Measurements from ENCODE around the gene CFAP73. TPM values are rescaled to one million over a fixed set of nuclear protein-coding genes. Genes with fewer than 3 reads are reported as not detected.

Gene CFAP73
- polyA plus RNA-seq, 1 donor from 2014 or later = not detected

DNA sequence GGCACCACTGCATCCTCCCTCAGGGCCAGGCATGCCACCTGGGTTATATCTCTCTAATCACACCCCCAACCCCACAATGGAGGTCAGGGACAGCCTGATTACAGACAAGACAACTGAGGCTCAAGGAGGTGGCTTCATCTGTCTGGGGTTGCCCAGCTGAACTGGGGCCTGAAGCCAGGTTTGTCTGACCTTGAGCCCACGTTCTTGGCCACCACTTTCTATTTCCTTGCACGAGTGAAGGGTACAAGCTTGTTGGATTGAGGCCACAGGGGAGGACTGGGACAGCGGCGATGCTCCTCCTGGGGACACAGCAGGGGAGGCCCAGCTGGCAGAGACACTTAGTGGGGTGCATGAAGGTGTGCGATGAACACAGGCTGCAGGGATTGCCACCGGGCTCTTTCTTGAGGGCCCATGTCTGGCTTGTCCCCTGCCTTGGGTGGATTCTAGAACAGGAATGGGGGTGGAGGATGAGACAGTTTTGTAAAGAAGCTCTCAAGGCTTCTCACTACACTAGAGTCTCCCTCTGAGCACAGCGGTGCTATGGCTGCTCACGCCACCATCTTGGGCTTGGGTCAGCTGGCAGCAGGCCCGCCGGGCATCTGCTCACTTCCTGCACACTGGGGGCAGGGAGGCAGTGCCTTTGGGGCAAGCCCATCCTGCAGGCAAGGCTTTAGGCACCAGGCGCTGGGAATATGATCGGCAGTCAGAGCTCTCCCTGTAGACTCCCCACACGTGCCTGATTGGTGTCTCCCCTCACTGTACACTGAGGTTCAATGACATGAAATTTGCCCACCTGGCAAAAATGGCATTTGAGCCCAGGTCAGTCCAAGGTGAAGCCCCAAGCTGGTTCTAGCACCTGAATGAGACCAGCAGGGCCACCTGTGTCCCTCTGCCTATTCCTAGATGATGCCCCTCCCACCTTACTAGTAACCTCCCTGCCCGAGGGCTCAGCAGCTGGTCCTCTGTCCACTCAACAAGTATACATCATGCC is 52.0 kb downstream of the CFAP73 start:
- Histone ChIP-seq H3K9ac (ENCODE audit: low read length) (no peak overlapping the region), H3K27me3 (ENCODE audit: insufficient read depth, low read depth, low read length) (no peaks in the 10 kb centered on the region), H3K9me3 (ENCODE audit: low read length) (no peaks in the 10 kb centered on the region), H3K79me2 (replicated peaks; ENCODE audit: insufficient read depth, low read length) (no peaks in the 10 kb centered on the region), H3K9me2 (ENCODE audit: insufficient read depth, low read length) (no peaks in the 10 kb centered on the region), H2AFZ (ENCODE audit: low read depth, low read length) (no peak overlapping the region), H3K4me2 (ENCODE audit: low read length) (no peak overlapping the region), H3K27ac (ENCODE audit: low read length) (no peak overlapping the region), H3K36me3 (ENCODE audit: insufficient read depth, low read length) (no peaks in the 10 kb centered on the region), H3F3A (ENCODE audit: insufficient read depth, low read length, poor library complexity, severe bottlenecking) (no peaks in the 10 kb centered on the region), H4K20me1 (ENCODE audit: insufficient read depth) (no peaks in the 10 kb centered on the region), H3K4me3 (ENCODE audit: low read length) (no peak overlapping the region)
- TF ChIP-seq EP300 (conservative IDR thresholded peaks at IDR 0.05; ENCODE audit: poor library complexity, severe bottlenecking) (no peak), REST (IDR thresholded peaks at IDR 0.05; ENCODE audit: borderline replicate concordance) (no peak), RAD21 (conservative IDR thresholded peaks at IDR 0.05) (no peak), EZH2 (IDR thresholded peaks at IDR 0.05; ENCODE audit: borderline replicate concordance, insufficient read depth, low read length, poor library complexity, severe bottlenecking) (no peak), POLR2AphosphoS5 (IDR thresholded peaks at IDR 0.05) (no peak), SMC3 (conservative IDR thresholded peaks at IDR 0.05; ENCODE audit: poor library complexity) (no peak), MXI1 (conservative IDR thresholded peaks at IDR 0.05; ENCODE audit: poor library complexity, severe bottlenecking) (no peak), TAF1 (IDR thresholded peaks at IDR 0.05; ENCODE audit: low read depth) (no peak)
- TF ChIP-seq, protein P1, sequence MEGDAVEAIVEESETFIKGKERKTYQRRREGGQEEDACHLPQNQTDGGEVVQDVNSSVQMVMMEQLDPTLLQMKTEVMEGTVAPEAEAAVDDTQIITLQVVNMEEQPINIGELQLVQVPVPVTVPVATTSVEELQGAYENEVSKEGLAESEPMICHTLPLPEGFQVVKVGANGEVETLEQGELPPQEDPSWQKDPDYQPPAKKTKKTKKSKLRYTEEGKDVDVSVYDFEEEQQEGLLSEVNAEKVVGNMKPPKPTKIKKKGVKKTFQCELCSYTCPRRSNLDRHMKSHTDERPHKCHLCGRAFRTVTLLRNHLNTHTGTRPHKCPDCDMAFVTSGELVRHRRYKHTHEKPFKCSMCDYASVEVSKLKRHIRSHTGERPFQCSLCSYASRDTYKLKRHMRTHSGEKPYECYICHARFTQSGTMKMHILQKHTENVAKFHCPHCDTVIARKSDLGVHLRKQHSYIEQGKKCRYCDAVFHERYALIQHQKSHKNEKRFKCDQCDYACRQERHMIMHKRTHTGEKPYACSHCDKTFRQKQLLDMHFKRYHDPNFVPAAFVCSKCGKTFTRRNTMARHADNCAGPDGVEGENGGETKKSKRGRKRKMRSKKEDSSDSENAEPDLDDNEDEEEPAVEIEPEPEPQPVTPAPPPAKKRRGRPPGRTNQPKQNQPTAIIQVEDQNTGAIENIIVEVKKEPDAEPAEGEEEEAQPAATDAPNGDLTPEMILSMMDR (IDR thresholded peaks at IDR 0.05; ENCODE audit: poor library complexity, severe bottlenecking) = no peak

GRCh38 chr12:113202300-113203075 is 53.0 kb downstream of the CFAP73 start:
- Histone ChIP-seq H3F3A (ENCODE audit: insufficient read depth, low read length, poor library complexity, severe bottlenecking) (no peaks in the 10 kb centered on the region), H3K9me3 (ENCODE audit: low read length) (no peaks in the 10 kb centered on the region), H3K79me2 (replicated peaks; ENCODE audit: insufficient read depth, low read length) (no peaks in the 10 kb centered on the region), H3K9ac (ENCODE audit: low read length) (no peak overlapping the region), H4K20me1 (ENCODE audit: insufficient read depth) (no peaks in the 10 kb centered on the region), H3K4me3 (ENCODE audit: low read length) (no peak overlapping the region), H3K27me3 (ENCODE audit: insufficient read depth, low read depth, low read length) (no peaks in the 10 kb centered on the region), H3K9me2 (ENCODE audit: insufficient read depth, low read length) (no peaks in the 10 kb centered on the region), H3K27ac (ENCODE audit: low read length) (no peak overlapping the region), H3K36me3 (ENCODE audit: insufficient read depth, low read length) (no peaks in the 10 kb centered on the region), H3K4me2 (ENCODE audit: low read length) (no peak overlapping the region), H2AFZ (ENCODE audit: low read depth, low read length) (no peak overlapping the region)
- no peak for TF ChIP-seq RAD21 (conservative IDR thresholded peaks at IDR 0.05)
- TF ChIP-seq TAF1 (IDR thresholded peaks at IDR 0.05; ENCODE audit: low read depth) = no peak
- no peak for TF ChIP-seq POLR2AphosphoS5 (IDR thresholded peaks at IDR 0.05)
- no peak for TF ChIP-seq EP300 (conservative IDR thresholded peaks at IDR 0.05; ENCODE audit: poor library complexity, severe bottlenecking)
- no peak for TF ChIP-seq EZH2 (IDR thresholded peaks at IDR 0.05; ENCODE audit: borderline replicate concordance, insufficient read depth, low read length, poor library complexity, severe bottlenecking)
- TF ChIP-seq SMC3 (conservative IDR thresholded peaks at IDR 0.05; ENCODE audit: poor library complexity) = no peak
- TF ChIP-seq REST (IDR thresholded peaks at IDR 0.05; ENCODE audit: borderline replicate concordance) = no peak
- TF ChIP-seq MXI1 (conservative IDR thresholded peaks at IDR 0.05; ENCODE audit: poor library complexity, severe bottlenecking) = no peak
- TF ChIP-seq, protein P1 (IDR thresholded peaks at IDR 0.05; ENCODE audit: poor library complexity, severe bottlenecking) = no peak

Data from neural cell (in vitro differentiated cells).